ENCODE data around the gene SCGN.

SCGN gene

DNA sequence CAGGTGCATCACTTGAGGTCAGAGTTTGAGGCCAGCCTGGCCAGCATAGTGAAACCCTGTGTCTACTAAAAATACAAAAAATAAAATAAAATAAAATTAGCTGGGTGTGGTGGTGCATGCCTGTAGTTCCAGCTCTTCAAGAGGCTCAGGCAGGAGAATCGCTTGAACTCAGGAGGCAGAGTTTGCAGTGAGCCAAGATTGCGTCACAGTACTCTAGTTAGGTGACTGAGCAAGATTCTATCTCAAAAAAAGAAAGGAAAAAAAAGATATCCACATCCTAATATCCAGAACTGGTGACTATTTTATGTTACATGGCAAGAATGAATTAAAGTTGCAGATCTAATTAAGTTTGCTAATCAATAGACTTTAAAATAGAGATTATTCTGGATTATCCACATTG lies 32.5 kb downstream of the SCGN start:
- TF ChIP-seq, protein P1, sequence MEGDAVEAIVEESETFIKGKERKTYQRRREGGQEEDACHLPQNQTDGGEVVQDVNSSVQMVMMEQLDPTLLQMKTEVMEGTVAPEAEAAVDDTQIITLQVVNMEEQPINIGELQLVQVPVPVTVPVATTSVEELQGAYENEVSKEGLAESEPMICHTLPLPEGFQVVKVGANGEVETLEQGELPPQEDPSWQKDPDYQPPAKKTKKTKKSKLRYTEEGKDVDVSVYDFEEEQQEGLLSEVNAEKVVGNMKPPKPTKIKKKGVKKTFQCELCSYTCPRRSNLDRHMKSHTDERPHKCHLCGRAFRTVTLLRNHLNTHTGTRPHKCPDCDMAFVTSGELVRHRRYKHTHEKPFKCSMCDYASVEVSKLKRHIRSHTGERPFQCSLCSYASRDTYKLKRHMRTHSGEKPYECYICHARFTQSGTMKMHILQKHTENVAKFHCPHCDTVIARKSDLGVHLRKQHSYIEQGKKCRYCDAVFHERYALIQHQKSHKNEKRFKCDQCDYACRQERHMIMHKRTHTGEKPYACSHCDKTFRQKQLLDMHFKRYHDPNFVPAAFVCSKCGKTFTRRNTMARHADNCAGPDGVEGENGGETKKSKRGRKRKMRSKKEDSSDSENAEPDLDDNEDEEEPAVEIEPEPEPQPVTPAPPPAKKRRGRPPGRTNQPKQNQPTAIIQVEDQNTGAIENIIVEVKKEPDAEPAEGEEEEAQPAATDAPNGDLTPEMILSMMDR (IDR thresholded peaks at IDR 0.05; ENCODE audit: insufficient read depth, missing control alignments): no peak
- DNase-seq (ENCODE audit: insufficient read length, low spot score): no peak
- FAIRE-seq: no peak

DNA sequence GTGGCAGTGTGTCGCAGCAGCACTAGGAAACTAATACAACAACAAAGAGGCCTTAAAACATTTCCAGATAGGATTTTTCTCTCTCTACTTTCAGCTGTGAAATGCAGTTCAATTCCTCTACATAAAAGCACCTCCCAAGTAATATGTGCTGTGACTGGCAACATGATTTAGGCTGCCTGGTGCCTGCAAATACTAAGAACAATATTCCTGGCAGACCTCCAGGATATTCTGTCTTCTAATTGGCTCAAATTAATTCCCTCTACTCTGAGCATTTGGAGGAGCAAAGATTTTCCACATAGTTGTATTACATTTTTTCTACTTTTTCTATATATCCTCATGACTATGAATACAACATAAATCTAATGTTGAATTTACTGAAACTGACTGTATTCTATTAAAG lies 33.2 kb downstream of the SCGN start:
- TF ChIP-seq, protein P1 (IDR thresholded peaks at IDR 0.05; ENCODE audit: insufficient read depth, missing control alignments): no peak
- DNase-seq (ENCODE audit: insufficient read length, low spot score) (no peak), FAIRE-seq (no peak)

DNA sequence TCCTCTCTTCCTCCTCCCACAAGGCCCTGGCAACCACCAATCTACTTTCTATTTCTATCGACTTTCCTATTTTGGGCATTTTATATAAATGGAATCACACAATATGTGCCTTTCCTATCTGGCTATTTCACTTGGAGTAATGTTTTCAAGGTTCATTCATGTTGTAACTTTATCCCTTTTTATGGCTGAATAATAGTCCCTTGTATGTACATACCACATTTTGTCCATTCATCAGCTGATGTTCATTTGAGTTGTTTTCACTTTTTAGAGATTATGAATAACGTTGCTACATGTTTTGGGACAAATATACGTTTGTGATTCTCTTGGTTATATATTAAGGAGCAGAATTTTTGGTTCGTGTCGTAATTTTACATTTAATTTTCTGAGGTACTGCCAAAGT lies 33.9 kb downstream of the SCGN start:
- FAIRE-seq: no peak
- TF ChIP-seq, protein P1 (IDR thresholded peaks at IDR 0.05; ENCODE audit: insufficient read depth, missing control alignments): no peak
- DNase-seq (ENCODE audit: insufficient read length, low spot score): no peak

DNA sequence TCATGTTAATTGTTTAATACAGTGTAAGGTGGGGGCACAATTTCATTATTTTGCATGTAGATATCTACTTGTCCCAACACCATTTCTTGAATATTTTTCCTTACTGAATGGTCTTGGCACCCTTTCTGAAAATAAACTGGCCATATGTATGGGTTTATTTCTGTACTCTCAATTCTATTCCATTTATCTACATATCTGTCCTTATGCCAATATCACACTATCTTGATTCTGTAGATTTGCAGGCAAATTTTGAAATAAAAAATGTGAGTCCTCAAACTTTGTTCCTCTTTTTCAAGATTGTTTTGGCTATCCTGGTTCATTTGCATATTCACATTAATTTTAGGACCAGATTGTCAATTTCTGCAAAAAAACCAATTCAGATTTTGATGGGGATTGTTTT lies 34.8 kb downstream of the SCGN start:
- TF ChIP-seq, protein P1 (IDR thresholded peaks at IDR 0.05; ENCODE audit: insufficient read depth, missing control alignments): no peak
- DNase-seq (ENCODE audit: insufficient read length, low spot score) (no peak), FAIRE-seq (no peak)

DNA sequence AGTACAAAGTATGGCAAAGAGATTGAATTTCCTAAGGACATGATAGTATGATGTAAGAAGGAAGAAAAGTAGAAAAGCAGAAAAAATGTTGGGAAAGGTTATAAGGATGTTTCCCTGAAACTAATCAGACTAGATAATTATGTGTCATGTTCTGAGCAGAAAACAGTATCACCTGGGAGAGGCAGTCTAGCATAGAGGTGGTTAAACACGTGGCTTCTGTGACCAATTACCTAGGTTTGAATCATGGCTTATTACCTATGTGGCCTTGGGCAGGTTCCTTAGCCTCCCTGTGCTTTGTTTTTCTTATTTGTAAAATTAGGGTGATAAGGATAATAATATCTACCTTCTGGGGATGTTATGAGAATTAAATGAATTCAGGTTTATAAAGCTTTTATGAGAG lies 38.0 kb downstream of the SCGN start:
- TF ChIP-seq, protein P1 (IDR thresholded peaks at IDR 0.05; ENCODE audit: insufficient read depth, missing control alignments): no peak
- FAIRE-seq (no peak), DNase-seq (ENCODE audit: insufficient read length, low spot score) (no peak)

DNA sequence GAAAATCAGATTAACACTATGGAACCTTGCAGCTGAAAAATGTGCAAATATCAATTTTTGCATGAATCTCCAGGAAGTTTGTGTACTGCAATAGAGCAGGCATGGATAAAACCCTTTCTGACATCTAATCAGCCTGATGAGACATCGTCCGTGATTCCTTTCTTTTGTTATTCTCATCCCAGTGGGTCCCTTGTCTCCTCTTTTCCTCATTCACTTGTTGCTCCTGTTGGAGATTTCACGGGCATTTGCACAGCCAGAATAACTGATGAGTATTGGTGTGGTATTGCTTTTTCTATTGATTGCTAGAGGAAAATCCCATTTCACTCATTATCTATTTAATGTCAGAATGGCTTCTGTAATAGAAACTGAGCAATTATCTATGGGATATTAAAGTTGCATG lies 39.9 kb downstream of the SCGN start:
- FAIRE-seq: no peak
- no peak for DNase-seq (ENCODE audit: insufficient read length, low spot score)
- TF ChIP-seq, protein P1 (IDR thresholded peaks at IDR 0.05; ENCODE audit: insufficient read depth, missing control alignments): no peak

DNA sequence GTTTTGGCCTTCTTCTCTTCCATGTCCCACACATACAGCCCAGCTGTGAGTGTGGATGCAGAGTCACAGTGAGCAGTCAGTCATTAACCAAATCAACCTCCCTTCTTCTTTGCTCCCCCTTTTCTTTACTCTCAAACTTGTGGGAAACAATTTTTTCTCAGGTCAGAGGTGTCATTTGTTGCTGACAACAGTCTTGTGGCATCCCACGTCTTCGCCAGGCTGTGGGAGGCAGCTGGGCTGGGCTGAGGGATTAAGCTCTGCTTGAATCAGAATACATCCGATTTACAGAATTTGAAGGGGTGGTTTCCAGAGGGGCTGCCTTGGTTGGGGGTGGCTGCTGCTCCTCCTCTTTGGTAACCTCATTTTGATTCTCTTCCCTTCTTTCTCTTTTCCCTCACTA lies 40.5 kb downstream of the SCGN start:
- DNase-seq (ENCODE audit: insufficient read length, low spot score) (no peak), FAIRE-seq (no peak)
- TF ChIP-seq, protein P1 (IDR thresholded peaks at IDR 0.05; ENCODE audit: insufficient read depth, missing control alignments): no peak
